NCI-H82 (cell line): Measurements from ENCODE around the gene PROSER2.

Experiments used
- DNase-seq: peaks from one replicate; lab custom pipeline; 2025; lab: John Stamatoyannopoulos, UW

The PROSER2 gene

DNA sequence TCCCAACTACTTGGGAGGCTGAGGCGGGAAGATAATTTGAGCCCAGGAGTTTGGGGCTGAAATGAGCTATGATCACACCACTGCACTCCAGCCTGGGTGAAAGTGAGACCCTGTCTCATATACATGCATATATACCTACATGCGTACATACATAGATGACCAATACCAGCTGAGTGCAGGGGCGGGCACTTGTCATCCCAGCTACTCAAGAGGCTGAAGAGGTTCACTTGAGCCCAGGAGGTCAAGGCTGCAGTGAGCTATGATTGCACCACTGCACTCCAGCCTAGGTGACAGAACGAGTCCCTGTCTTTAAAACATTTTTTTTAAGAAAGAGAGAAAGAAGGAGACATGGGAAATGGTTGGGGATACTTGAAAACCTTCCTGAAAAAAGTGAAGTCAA, 17.4 kb upstream of the PROSER2 start:
- DNase-seq, result no peak

DNA sequence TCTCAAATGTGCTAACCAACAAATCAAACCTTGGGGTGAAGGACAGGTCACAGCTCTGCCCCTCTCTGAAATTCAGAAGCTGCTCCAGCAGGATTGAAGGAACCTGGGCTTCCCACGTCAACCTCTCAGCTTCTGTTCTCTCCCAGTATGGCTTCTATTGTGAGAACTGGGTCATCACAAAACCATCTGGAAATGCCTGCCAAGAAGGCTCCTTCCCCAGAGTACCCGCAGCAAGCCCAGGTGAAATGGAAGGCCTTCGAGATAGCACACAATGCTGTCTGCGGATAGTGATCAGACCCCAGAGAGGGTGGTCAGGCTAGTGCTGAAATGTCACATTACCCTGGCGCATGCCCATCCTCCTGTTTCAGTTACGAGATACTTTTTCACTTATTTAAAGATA, 16.4 kb upstream of the PROSER2 start:
- DNase-seq, result no peak

DNA sequence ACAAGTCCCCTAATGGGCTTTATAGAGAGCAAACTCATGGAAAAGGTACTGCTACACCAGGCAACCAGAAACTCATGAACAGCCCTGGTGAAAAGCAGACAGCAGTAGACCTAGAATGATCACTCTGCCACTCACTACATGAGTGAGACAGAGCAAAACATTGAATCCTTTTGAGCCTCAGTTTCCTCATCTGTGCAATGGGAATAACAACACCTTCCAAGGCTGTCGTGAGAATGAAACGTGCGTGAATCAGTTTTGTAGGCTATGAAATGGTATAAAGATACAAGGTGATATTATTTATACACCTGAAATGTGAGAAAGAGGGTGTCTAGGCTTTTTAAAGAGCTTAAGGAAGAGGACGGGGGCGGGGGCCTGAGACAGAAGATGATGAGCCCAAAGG, 14.3 kb upstream of the PROSER2 start:
- DNase-seq, result no peak

DNA sequence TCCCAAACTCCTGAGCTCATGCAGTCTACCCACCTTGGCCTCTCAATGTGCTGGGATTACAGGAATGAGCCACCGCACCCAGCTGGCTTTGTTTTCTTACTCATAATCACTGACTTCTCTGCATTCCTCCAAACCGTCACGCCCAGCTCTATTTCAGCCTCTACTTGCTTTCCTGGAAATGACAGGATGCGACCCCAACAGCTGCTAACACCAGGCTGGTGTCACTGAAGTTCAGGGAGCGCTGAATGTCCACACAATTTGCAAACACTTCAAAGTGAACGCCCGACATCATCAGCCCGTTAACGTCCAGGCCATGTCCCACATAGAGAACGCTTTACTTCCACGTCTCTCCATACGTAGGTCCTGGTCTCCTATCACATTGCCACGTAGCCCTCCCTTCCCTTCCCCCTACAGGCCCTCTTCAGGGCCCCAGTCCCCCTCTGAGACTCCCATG, 12.8 kb upstream of the PROSER2 start:
- DNase-seq, result no peak

DNA sequence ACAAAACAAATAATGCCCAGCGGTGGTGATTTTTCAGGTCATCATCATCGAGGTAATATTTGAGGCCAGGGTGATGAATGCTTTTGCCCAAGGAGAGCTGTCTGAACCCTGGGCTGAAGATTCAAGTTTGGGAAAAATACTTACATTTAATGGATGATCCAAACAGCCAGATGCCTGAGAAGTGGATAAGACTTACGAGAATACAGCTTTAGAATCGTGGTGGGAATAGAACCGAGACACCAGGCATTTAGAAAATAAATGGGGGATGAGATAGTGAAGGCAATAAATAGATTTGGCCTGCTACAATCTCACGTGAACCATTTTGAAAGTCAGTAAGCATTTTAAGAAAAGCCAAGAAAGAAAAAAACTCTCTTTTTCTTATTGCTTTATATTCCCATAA, 12.2 kb upstream of the PROSER2 start:
- DNase-seq, result no peak

DNA sequence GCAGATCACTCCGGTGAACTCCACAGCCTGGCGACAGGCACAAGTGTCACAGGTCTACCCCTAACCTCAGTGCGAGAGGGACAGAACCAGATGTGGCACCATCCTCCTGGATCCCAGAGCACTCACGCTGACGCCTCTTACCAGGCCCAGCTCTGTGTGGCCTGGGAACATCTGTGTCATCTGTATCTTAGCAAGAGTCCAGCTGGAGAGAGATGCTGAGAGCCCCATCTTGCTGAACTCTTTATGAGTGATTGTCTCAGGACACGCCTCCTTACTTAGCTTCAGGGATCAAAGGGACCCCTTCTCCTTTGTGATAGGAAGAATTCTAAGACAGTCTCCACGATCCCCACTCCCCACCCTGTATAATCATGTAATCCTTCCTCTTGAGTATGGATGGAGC, 10.0 kb upstream of the PROSER2 start:
- DNase-seq, result no peak

GRCh38 chr10:11813855-11814567, 9.1 kb upstream of the PROSER2 start:
- no peak for DNase-seq

DNA sequence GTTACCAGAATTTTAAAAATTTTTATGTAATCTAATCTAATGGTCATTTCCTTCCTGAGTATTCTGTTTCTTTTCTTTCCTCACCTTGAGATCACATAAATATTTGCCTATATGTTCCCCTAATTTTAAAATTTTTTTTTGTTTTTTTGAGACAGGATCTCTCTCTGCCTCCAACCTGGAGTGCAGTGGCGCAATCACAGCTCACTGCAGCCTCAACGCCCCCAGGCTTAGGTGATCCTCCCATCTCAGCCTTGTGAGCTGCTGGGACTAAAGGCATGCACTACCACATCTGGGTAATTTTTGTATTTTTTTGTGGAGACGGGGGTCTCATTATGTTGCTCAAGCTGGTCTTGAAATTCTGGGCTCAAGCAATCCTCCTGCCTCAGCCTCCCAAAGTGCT, 4.1 kb upstream of the PROSER2 start:
- DNase-seq, result no peak

DNA sequence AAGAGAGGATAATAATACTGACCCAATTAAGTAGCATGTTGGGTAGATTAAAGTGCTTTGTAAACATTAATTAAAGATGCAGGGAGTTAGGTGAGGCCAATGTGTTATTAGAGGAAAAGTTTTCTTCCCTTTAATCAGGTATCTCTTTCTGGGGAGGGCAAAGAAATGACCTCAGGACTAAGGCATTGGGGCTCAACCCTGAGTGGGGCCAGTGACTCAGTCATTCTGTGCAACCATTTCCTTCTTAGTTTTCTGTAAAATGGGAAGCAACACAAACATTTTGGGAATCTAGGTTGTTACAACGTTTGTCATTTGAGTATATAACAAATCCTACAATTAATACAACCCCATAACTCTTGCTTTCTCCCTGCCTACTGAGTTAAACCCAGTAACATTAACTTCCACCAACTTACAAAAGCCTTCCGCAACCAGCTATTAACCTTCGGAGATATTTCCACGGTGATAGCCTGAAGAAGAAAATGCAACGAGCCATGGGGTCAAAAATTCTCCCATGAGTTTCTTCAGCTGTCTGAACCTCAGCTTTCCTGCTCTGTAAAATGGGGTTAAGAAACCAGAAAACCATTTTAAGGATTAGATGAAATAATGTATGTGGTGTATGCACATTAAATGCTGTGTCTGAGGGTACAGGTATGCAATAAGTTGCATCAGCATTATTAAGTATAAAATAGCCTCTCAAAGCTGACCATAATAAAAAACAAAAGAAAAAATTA, 965 bp upstream of the PROSER2 start:
- no peak for DNase-seq

GRCh38 chr10:11822809-11823121, 391 bp upstream of the PROSER2 start:
- DNase-seq, result no peak

DNA sequence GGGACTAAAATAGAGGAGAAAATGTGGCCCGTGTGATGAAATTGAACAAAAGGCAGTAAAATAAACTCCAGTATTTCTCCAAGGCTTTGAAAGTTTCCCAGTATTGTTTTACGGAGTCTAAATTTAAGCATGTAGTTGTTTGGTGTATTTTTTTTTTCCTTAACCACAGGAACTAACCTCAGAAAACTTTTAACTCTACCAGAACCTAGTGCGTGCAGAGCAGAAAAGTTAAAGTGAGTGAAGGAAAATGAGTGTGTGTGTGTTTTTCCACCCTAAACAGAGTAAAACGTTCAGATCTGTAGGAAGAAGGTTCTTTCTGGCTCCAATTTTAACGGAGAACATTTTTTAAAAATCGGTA, 812 bp downstream of the PROSER2 start:
- DNase-seq, result no peak

DNA sequence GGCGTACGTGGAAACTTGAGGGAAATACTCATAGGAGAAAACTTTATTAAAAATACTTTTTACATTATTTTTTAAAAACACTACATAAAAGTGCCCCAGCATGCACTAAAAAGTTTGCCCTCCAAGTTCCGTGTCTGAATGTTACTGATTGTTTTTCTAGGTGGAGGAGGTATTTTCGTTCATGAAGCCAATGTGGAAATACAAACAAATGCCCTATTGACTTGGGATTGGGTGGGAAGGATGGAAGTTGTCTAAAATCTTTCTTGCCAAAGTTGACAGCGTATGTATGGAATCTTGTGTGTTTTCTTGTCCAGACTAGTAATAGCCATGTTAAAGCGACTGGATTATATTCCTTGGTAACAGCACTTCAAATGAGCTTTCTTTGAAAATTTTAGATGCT, 1.2 kb downstream of the PROSER2 start:
- DNase-seq, result no peak

GRCh38 chr10:11824825-11825224, 1.7 kb downstream of the PROSER2 start:
- no peak for DNase-seq

DNA sequence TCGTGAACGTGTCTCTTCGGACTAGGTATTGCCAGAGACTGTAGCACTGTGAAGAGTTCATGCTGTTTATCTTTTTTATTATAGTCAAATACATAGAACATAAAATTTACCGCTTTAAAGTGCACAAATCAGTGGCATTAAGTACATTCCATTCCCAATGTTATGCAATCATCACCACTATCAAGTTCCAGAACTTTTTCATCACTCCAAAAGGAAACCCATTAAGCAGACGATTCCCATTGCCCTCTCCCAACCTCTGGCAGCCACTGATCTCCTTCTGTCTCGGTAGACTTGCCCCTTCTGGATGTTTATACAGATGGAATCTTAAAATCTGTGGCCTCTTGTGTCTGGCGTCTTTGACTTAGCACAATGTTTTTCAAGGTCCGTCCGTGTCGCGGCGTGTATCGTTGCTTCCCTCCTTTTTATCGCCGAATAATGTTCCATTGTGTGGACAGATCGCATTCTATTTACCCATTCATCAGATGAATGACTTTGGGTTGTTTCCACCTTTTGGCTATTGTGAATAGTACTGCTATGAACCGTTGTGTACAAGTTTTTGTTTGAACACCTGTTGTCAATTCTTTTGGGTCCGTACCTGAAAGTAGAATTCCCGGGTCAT, 2.7 kb downstream of the PROSER2 start:
- DNase-seq, result no peak

DNA sequence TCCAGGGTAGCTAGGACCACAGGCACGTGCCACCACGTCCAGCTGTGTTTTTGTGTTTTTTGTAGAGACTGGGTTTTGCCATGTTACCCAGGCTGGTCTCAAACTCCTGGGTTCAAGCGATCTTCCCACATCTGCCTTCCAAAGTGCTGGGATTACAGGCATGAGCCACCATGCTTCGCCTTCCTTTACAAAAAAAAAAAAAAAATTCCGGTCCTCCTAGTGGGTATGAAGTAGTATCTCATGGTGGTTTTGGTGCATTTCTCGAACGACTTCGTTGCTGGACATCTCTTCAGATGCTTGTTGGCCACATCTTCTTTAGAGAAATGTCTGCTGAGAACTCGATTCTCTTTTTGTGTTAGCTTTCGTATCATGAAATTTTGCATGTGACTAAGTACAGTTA, 3.9 kb downstream of the PROSER2 start:
- no peak for DNase-seq

DNA sequence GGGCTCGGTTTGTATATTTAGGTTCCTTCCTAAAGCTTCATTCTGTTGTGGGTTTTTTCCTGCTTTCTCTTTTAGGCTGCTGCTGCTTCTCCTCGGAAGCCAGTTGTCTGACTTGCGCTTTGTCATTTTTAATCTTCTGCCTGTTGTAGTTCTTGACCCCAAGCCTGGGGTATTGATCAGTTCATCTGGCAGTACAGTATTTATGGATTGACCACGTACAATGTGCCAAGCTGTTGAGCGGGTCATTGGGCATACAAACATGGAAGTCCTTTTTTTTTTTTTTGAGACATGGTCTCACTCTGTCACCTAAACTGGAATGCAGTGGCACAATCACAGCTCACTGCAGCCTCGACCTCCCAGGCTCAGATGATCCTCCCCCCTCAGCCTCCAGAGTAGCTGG, 4.3 kb downstream of the PROSER2 start:
- DNase-seq, result no peak

- DNase-seq, result no peak
Observed at GRCh38 chr10:11828682-11829284, 5.6 kb downstream of the PROSER2 start.

GRCh38 chr10:11830836-11831519, 7.8 kb downstream of the PROSER2 start:
- DNase-seq, result no peak

GRCh38 chr10:11831520-11831951, 8.4 kb downstream of the PROSER2 start:
- no peak for DNase-seq

GRCh38 chr10:11832042-11832441, 8.9 kb downstream of the PROSER2 start:
- no peak for DNase-seq

DNA sequence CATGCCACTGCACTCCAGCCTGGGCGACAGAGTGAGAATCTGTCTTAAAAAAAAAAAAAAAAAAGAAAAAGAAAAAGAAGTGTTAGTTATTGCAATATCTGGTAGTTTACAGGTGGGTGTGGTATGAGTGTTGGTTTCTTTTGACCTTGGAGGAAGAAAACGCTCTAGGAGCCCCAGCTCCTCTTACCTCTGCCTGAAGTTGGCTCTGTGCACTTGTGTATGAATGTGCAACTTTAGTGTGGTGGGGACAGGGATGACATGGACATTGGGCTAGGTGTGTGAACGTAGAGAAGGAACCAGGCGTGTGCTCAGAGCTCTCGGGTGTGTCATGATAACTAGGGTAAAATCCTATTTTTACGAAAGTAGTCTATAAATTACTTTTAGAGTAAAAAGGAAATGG, 11.9 kb downstream of the PROSER2 start:
- no peak for DNase-seq

DNA sequence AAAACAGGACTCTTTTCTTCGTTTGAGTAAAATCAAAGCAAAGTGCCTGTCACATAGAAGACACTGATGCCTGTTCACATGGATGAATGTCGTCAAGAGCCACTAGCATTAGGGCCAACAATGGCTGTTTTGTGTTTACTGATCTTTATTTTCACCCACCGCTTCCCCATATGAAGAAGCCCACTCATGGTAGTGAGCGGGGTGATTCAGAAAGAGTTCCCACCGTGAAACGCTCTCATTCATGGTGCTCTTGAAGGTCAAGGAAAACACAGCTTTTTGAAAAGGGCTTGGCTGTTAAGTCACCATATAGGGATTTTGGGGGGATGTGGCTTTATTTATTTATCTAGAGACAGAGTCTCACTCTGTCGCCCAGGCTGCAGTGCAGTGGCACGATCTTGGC, 12.5 kb downstream of the PROSER2 start:
- no peak for DNase-seq
